Fibroblast of villous mesenchyme (primary cell): ENCODE data around the gene PTPRN. TPM values are rescaled to one million over a fixed set of nuclear protein-coding genes. Genes with fewer than 3 reads are reported as not detected.
A peak's percentile ranks its signal among the peaks of the same experiment; 100 is the strongest.

Experiments used
- DNase-seq: peaks from one replicate; pipeline ENCODE4 v3.0.0-alpha.2; 2010; ENCODE audit warnings: low read depth
- H3K4me3 ChIP-seq: 2 replicates; pipeline ENCODE4 v1.5.1; 2011; ENCODE audit warnings: low read depth, mild to moderate bottlenecking, low read length
- total RNA-seq: library from RNA; depleted of rRNA; stranded (reverse); fragments of >200 nt; gene quantifications from 2 replicates; pipeline ENCODE4 v1.2.3, GENCODE V29; 2012
- TF ChIP-seq, protein P1 (sequence below): IDR thresholded peaks from 2 replicates; pipeline ENCODE4 v1.5.1; 2012; ENCODE audit warnings: low read depth, mild to moderate bottlenecking, low read length; ENCODE audit not compliant: insufficient read depth

PTPRN gene
- total RNA-seq, 1 donor: 0.86 TPM

- H3K4me3 ChIP-seq: peak overlapping the region; percentile 35
- TF ChIP-seq, protein P1, sequence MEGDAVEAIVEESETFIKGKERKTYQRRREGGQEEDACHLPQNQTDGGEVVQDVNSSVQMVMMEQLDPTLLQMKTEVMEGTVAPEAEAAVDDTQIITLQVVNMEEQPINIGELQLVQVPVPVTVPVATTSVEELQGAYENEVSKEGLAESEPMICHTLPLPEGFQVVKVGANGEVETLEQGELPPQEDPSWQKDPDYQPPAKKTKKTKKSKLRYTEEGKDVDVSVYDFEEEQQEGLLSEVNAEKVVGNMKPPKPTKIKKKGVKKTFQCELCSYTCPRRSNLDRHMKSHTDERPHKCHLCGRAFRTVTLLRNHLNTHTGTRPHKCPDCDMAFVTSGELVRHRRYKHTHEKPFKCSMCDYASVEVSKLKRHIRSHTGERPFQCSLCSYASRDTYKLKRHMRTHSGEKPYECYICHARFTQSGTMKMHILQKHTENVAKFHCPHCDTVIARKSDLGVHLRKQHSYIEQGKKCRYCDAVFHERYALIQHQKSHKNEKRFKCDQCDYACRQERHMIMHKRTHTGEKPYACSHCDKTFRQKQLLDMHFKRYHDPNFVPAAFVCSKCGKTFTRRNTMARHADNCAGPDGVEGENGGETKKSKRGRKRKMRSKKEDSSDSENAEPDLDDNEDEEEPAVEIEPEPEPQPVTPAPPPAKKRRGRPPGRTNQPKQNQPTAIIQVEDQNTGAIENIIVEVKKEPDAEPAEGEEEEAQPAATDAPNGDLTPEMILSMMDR: no peak
- peak; percentile 63 for DNase-seq
These were observed 779 bp downstream of the PTPRN start for GRCh38 chr2:219308142-219309101.

DNA sequence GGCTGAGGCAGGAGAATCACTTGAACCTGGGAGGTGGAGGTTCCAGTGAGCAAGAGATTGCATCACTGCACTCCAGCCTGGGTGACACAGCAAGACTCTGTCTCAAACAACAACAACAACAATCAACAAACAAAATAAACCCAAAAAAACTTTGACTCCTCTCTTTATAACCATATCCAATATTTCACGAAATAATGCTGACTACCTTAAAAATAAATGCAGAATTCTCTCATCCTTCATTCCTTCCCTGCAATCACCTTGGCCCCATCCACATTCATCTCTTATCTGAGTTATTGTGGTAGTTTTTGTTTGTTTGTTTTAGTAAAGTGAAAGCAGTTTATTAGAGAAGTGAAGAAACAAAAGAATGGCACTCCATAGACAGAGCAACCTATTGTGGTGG lies 3.2 kb downstream of the PTPRN start:
- TF ChIP-seq, protein P1: no peak
- no peak overlapping the region for H3K4me3 ChIP-seq
- DNase-seq: no peak

DNA sequence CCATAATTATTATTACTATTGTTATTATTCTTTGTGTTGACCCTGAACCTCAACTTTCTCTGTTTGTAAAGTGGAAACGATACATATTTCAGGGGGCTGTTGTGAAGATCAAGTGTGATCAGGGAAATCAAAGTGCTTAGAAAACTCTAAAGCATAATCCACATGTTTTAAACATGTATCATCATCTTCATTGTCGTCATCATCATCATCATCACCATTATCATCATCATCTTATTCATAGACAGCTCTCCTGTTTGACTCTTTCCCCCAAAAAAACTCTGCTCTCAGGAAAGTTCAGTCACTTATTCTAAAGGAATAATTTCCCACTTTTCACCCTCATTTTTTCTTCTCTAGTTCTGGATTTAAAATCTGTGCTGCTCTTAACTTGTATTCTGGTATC lies 5.0 kb downstream of the PTPRN start:
- DNase-seq: no peak
- TF ChIP-seq, protein P1: no peak

GRCh38 chr2:219302412-219302968 lies 6.7 kb downstream of the PTPRN start:
- TF ChIP-seq, protein P1: no peak
- DNase-seq: no peak

More for the DNA sequence above, 5.0 kb downstream of the PTPRN start:
- H3K4me3 ChIP-seq: no peak overlapping the region

DNA sequence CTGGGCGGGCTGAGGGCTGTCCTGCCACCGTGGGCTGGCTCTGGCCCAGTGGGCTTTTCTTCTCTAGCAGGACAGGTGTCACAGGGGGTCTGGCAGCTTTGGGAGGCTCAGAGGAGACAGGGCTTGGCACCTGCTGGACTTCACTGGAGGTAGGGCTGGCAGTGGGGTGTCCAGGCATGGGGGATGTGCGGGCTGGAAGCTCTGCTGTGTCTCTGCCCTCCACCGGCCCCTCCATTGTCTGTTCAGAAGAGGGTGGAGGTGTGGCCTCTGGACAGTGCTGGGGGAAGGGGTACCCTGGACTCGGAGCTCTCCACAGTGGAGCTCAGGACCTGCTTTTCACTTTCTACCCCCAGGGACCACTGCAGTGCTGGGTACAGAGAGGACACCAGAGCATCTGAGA lies 9.2 kb downstream of the PTPRN start:
- TF ChIP-seq, protein P1: no peak
- DNase-seq: no peak

More at GRCh38 chr2:219302412-219302968, 6.7 kb downstream of the PTPRN start:
- no peak overlapping the region for H3K4me3 ChIP-seq

DNA sequence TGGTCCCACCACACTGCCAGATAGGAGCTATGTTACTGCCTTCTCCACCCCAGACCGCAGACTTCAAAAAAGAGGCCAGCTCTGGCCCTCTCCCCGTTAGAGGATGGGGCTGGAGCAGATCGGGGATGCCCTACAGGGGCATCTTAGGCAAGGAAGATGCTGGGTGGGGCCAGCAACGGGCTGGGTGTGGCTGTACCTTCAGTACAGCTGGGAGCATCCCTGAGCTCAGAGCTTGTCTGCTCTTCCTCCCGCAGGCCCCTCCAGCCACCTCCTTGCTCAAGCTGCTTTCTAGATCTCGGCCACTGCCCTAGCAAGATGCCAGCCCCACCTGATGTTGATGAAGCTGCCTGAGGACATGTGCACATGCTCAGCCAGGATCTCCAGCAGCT lies 9.8 kb downstream of the PTPRN start:
- no peak for DNase-seq
- TF ChIP-seq, protein P1: no peak
- H3K4me3 ChIP-seq: no peak overlapping the region

More for the DNA sequence above, 9.2 kb downstream of the PTPRN start:
- H3K4me3 ChIP-seq: no peak overlapping the region
